Muscle layer of duodenum (tissue), 2 donors: ENCODE measurements around the gene TFF3.
A peak's percentile ranks its signal among the peaks of the same experiment; 100 is the strongest.

Source experiments
- H3K27ac ChIP-seq: one replicate; pipeline ENCODE4 v1.7.0; 2013; ENCODE audit warnings: mild to moderate bottlenecking, low read length
- H3K27me3 ChIP-seq: one replicate; pipeline ENCODE4 v1.7.0; 2013; ENCODE audit warnings: low read depth, mild to moderate bottlenecking, control low read depth, low read length
- H3K36me3 ChIP-seq, 2 donors: one replicate each; pipeline ENCODE4 v1.7.0; 2013; ENCODE audit warnings: low read length in 2 of 2, control low read depth in 1 of 2, mild to moderate bottlenecking in 1 of 2; ENCODE audit not compliant: insufficient read depth in 2 of 2, control insufficient read depth in 1 of 2
- H3K4me1 ChIP-seq, 2 donors: one replicate each; pipeline ENCODE4 v1.7.0; 2013; ENCODE audit warnings: low read length in 2 of 2, mild to moderate bottlenecking in 2 of 2, control low read depth in 1 of 2, moderate library complexity in 1 of 2; ENCODE audit not compliant: insufficient read depth in 2 of 2, control insufficient read depth in 1 of 2
- H3K4me3 ChIP-seq, 2 donors: one replicate each; pipeline ENCODE4 v1.7.0; 2013; ENCODE audit warnings: low read length in 2 of 2, low read depth in 1 of 2, mild to moderate bottlenecking in 1 of 2
- H3K9me3 ChIP-seq, 2 donors: one replicate each; pipeline ENCODE4 v1.7.0; 2013; ENCODE audit warnings: low read length in 2 of 2, control low read depth in 1 of 2, mild to moderate bottlenecking in 1 of 2; ENCODE audit not compliant: control insufficient read depth in 1 of 2
- donor health status: healthy.

The TFF3 gene

GRCh38 chr21:42308161-42308913 lies 6.9 kb downstream of the TFF3 start:
- no peak overlapping the region for H3K4me3 ChIP-seq
- H3K4me1 ChIP-seq = peaks cover 0 to 6% of the 10 kb centered on the region in 2 donors
- H3K36me3 ChIP-seq = no peaks in the 10 kb centered on the region
- H3K27ac ChIP-seq = no peak overlapping the region
- H3K9me3 ChIP-seq = no peaks in the 10 kb centered on the region
- H3K27me3 ChIP-seq = peaks cover 6% of the 10 kb centered on the region

DNA sequence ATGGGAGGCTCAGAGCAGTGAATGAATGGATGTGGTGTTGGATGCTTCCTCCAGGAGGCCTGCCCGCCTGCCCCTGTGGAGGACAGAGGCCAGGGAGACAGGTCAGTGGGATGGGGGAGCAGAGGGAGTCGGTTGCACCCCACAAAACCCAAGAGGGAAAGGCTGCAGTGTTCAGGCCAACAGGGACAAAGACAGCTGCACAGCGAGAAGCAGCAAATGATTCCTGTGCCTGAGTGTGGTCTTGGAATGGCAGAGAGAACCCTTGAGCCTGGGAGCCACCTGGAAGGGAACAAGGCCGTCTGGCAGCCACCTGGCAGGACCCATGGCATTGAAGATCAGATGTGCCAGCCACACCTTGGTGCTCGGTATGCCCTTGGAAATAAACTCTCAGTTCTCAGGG lies 8.1 kb downstream of the TFF3 start:
- Histone ChIP-seq H3K4me1 (peaks cover 0 to 3% of the 10 kb centered on the region in 2 donors), H3K36me3 (no peaks in the 10 kb centered on the region), H3K9me3 (no peaks in the 10 kb centered on the region), H3K27ac (no peak overlapping the region), H3K4me3 (no peak overlapping the region), H3K27me3 (peaks cover 6% of the 10 kb centered on the region)

DNA sequence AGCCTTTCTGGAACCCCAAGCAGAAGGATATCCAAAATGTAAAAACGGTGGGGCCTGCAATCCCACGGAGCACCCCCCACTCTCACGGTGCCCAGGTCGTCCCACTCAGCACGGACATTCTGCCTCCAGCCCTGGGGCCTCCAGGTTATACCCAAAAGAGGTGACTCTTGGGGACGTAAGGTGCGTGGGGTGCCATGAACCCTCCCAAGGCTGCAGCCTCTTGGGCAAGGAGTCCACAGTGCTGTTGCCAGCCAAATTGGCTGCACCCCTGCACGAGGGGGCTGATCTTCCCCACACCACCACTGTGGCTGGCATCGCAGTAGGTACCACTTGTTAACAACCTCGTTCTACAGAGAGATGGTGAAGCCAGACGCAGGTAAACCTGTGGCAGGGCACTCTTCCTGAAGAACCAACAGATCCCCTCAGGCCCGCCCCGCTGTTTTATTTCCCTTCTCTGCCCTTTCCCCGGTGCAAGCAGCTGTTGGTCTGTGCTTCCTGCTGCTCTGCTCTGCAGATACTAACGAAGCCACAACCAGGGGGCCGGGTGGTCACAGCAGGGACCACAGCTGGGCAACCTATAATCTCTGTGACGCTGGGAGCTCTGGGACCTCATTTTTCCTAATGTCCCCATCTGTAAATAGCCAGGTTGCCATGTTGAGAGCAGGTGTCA lies 8.7 kb downstream of the TFF3 start:
- Histone ChIP-seq H3K27me3 (peaks cover 6% of the 10 kb centered on the region), H3K4me1 (peaks cover 0 to 3% of the 10 kb centered on the region in 2 donors), H3K9me3 (no peaks in the 10 kb centered on the region), H3K36me3 (no peaks in the 10 kb centered on the region), H3K4me3 (no peak overlapping the region), H3K27ac (no peak overlapping the region)

DNA sequence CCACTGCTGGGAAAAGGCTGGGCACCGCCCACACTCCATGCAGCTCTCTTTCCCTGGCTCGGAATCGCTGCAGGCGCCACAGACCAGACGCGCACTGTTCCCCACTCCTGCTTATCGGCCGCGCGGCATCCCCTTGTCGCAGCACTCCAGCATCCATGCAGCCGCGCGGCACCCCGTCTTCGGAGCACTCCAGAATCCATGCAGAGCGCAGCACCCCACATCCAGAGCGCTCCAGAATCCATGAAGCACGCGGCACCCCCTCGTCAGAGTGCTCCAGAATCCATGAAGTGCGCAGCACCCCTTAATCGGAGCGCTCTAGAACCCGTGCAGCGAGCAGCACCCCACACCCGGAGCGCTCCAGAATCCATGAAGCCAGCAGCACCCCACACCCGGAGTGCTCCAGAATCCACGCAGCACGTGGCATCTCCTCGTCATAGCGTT lies 9.5 kb downstream of the TFF3 start:
- H3K4me1 ChIP-seq = peaks cover 0 to 3% of the 10 kb centered on the region in 2 donors
- no peak overlapping the region for H3K4me3 ChIP-seq
- no peak overlapping the region for H3K27ac ChIP-seq
- no peaks in the 10 kb centered on the region for H3K9me3 ChIP-seq
- H3K27me3 ChIP-seq = peaks cover 6% of the 10 kb centered on the region
- no peaks in the 10 kb centered on the region for H3K36me3 ChIP-seq

DNA sequence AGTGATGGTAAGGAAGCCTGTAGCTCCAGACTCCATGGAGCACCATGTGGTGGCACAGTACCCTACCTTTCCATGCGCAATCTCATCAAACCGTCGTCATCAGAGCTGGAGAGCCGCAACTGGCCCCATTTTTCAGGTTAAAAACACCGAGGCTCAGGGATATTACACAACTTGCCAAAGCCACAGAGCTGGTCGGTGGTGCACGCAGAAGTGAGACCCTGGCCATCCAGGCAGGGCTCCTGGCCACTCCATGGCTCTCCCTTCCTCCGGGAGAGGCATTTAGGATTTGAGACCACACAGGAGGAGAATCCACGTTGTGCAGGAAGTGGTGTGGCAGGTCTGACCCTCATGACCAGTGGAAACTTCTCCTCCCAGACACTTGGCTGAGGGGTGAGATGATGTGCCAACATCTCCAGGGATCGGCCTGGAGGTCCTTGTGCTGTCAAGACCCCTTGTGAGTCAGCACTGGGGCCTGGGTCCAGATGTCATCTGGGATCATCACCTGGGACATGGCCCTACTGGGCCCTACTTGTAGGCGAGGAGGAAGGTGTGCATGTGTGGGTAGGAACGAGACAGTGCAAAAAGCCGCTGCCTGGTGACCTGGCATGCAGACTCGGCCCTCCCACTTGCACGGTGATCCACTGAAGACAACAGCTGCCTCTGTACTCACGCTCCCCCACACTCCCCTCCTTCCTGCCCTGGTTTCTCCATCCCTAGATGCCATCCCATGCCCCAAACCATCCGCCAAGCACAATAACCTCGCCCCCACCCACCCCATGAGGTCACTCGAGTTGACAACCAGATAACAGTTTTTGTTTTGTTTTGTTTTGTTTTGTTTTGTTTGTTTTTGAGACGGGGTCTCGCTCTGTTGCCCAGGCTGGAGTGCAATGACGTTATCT lies 10.4 kb downstream of the TFF3 start:
- H3K27me3 ChIP-seq = peaks cover 6% of the 10 kb centered on the region

DNA sequence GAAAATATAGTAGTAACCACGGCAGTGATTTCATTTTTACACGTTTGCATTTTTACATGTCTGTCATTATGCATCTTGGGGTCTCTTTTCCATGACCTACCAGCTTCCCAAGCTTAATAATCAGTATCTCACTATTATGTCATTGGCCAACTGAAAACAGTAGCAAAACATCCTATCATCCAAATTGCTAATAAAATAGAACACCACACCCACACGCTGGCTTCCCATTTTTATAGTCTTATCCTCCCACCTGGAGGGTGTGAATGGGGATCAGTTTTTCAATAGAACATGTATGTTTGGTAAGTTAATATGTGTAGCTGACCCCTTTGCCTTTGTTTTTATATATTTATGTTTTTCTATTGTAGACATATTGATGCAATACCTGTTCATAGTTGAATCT lies 11.8 kb downstream of the TFF3 start:
- H3K36me3 ChIP-seq = no peaks in the 10 kb centered on the region
- no peaks in the 10 kb centered on the region for H3K9me3 ChIP-seq
- no peak overlapping the region for H3K4me3 ChIP-seq
- H3K27me3 ChIP-seq = peaks cover 2% of the 10 kb centered on the region
- H3K4me1 ChIP-seq = no peaks in the 10 kb centered on the region
- no peak overlapping the region for H3K27ac ChIP-seq

More for the DNA sequence above, 10.4 kb downstream of the TFF3 start:
- no peaks in the 10 kb centered on the region for H3K9me3 ChIP-seq
- H3K4me1 ChIP-seq = peaks cover 0 to 3% of the 10 kb centered on the region in 2 donors
- no peaks in the 10 kb centered on the region for H3K36me3 ChIP-seq
- no peak overlapping the region for H3K27ac ChIP-seq
- no peak overlapping the region for H3K4me3 ChIP-seq

DNA sequence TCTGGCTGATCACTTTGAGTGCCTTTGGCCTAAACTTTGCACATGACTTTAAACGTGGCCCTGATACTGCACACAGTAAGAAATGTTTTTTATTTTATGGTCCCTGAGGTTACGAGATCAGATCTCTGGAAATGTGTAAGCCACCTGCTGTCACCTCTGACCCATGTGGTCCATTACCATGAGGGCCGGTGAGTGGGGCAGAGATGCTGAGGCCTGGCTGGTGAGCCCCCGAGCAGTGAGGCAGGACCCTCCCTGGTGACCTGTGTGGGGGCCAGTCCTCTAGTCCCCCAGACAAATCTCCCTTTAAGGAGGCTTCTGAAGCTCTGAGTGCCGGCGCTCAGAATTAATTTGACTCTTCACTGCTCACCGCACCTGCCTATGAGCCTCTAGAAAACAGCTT lies 12.4 kb downstream of the TFF3 start:
- Histone ChIP-seq H3K9me3 (no peaks in the 10 kb centered on the region), H3K4me3 (no peak overlapping the region), H3K4me1 (no peaks in the 10 kb centered on the region)

GRCh38 chr21:42302076-42302650 lies 13.0 kb downstream of the TFF3 start:
- Histone ChIP-seq H3K27ac (peak overlapping the region; percentile 23), H3K27me3 (no peaks in the 10 kb centered on the region), H3K9me3 (no peaks in the 10 kb centered on the region)

More for the DNA sequence above, 12.4 kb downstream of the TFF3 start:
- H3K27me3 ChIP-seq = no peaks in the 10 kb centered on the region
- H3K36me3 ChIP-seq = no peaks in the 10 kb centered on the region
- H3K27ac ChIP-seq = no peak overlapping the region

DNA sequence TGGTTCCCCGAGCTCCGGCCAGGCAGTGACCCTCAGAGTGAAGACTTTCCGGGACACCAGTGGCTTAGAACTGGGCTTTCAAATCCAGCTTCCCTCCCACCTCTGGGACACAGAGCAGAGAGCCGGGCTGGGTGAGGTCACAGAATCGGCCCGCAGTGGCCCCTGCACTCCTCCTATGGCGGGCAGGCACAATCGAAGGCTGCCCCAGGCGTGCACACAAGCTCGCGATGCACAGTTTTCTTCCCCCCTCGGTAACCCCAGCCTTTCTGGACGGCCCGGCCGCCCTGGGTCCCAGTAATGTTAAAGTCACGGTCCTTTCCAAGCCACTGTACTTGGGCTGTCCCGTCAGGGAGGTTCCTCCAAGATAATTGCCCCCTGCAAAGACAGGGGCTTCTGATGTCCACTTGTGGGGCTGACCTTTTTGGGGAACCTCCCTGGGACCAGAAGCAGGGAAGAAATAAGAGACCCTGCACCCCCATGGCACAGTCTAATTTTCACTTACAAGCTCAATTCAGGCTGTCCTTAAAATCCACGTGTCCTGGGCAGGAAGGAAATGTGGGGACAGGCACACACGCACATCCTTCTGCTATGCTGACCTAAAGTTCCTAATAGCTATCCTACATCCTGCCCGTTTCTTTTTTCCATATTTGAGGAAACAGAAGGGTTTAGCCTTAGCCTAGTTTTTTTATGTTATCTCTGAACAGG lies 13.7 kb downstream of the TFF3 start:
- Histone ChIP-seq H3K27me3 (no peaks in the 10 kb centered on the region), H3K4me1 (no peaks in the 10 kb centered on the region), H3K27ac (no peak overlapping the region), H3K4me3 (no peak overlapping the region), H3K36me3 (no peaks in the 10 kb centered on the region), H3K9me3 (no peaks in the 10 kb centered on the region)

More at GRCh38 chr21:42302076-42302650, 13.0 kb downstream of the TFF3 start:
- H3K4me3 ChIP-seq = no peak overlapping the region
- H3K36me3 ChIP-seq = no peaks in the 10 kb centered on the region
- no peaks in the 10 kb centered on the region for H3K4me1 ChIP-seq

DNA sequence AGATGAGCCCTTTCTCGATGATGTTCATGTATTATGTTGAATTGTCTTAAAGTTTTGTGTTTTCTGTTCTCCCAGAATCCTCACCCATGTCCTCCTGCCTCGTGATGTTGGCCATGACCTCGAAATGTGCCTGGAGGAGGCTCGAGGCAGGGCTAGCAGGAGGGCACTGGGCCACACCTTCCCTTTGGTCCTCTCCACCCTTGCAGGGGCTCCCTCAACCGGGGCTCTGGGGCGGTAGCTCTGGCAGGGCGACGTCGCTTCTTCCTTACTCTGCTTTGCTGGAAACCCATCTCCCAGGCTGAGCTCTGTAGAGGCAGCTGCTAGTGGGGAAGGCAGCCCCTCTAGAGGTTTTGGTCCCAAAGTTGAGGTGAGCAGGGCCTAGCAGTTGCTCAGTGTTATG lies 14.3 kb downstream of the TFF3 start:
- Histone ChIP-seq H3K4me3 (no peak overlapping the region), H3K27me3 (no peaks in the 10 kb centered on the region), H3K27ac (no peak overlapping the region), H3K4me1 (no peaks in the 10 kb centered on the region), H3K36me3 (no peaks in the 10 kb centered on the region), H3K9me3 (no peaks in the 10 kb centered on the region)
